ENCODE measurements around the gene GSG1L. TPM values are rescaled to one million over a fixed set of nuclear protein-coding genes. Genes with fewer than 3 reads are reported as not detected.

Gene GSG1L
- total and polyA plus RNA-seq, 2 experiments from 2014 or later: not detected

- Histone ChIP-seq H3K27ac (no peak overlapping the region), H3K27me3 (no peaks in the 10 kb centered on the region), H3K4me1 (ENCODE audit: insufficient read depth) (no peaks in the 10 kb centered on the region), H3K36me3 (replicated peaks; ENCODE audit: insufficient read depth, low read depth) (no peaks in the 10 kb centered on the region), H3K79me2 (no peaks in the 10 kb centered on the region), H3K4me3 (no peak overlapping the region), H3K4me2 (no peak overlapping the region), H4K20me1 (ENCODE audit: insufficient read depth, poor library complexity, severe bottlenecking) (no peaks in the 10 kb centered on the region), H3K9me2 (replicated peaks; ENCODE audit: insufficient read depth) (no peaks in the 10 kb centered on the region), H2AFZ (no peak overlapping the region), H3K9me3 (ENCODE audit: low read depth) (no peaks in the 10 kb centered on the region)
- DNase-seq (ENCODE audit: low spot score): no peak
- WGBS (ENCODE audit: low lambda C conversion rate, missing lambda C conversion rate): 69% methylated on average over 9 of the region's 9 CpGs
- TF ChIP-seq EZH2 (IDR thresholded peaks at IDR 0.05; ENCODE audit: borderline replicate concordance) (no peak), CTCF (IDR thresholded peaks at IDR 0.05; ENCODE audit: poor library complexity) (no peak), EZH2phosphoT487 (IDR thresholded peaks at IDR 0.05; ENCODE audit: low read depth, severe bottlenecking, unreplicated experiment) (no peak)
Observed at GRCh38 chr16:28000314-28001169, 63.0 kb downstream of the GSG1L start.

- Histone ChIP-seq H2AFZ (no peak overlapping the region), H3K27ac (no peak overlapping the region), H3K9me3 (ENCODE audit: low read depth) (no peaks in the 10 kb centered on the region), H3K79me2 (no peaks in the 10 kb centered on the region), H3K27me3 (no peaks in the 10 kb centered on the region), H3K4me1 (ENCODE audit: insufficient read depth) (no peaks in the 10 kb centered on the region), H3K4me3 (no peak overlapping the region), H3K9me2 (replicated peaks; ENCODE audit: insufficient read depth) (no peaks in the 10 kb centered on the region), H3K4me2 (no peak overlapping the region), H3K36me3 (replicated peaks; ENCODE audit: insufficient read depth, low read depth) (no peaks in the 10 kb centered on the region), H4K20me1 (ENCODE audit: insufficient read depth, poor library complexity, severe bottlenecking) (no peaks in the 10 kb centered on the region)
- no peak for DNase-seq (ENCODE audit: low spot score)
- TF ChIP-seq EZH2phosphoT487 (IDR thresholded peaks at IDR 0.05; ENCODE audit: low read depth, severe bottlenecking, unreplicated experiment) (no peak), CTCF (IDR thresholded peaks at IDR 0.05; ENCODE audit: poor library complexity) (no peak), EZH2 (IDR thresholded peaks at IDR 0.05; ENCODE audit: borderline replicate concordance) (no peak)
- WGBS (ENCODE audit: low lambda C conversion rate, missing lambda C conversion rate): 86% methylated on average over 2 of the region's 2 CpGs
Observed at GRCh38 chr16:27999687-28000086, 63.8 kb downstream of the GSG1L start.

- H3K9me2 ChIP-seq (replicated peaks; ENCODE audit: insufficient read depth): no peaks in the 10 kb centered on the region
- DNase-seq (ENCODE audit: low spot score): no peak
- H2AFZ ChIP-seq: no peak overlapping the region
- no peak overlapping the region for H3K27ac ChIP-seq
- no peaks in the 10 kb centered on the region for H3K27me3 ChIP-seq
- 70% methylated on average over 5 of the region's 5 CpGs for WGBS (ENCODE audit: low lambda C conversion rate, missing lambda C conversion rate)
- no peak overlapping the region for H3K4me2 ChIP-seq
- no peaks in the 10 kb centered on the region for H4K20me1 ChIP-seq (ENCODE audit: insufficient read depth, poor library complexity, severe bottlenecking)
- no peak overlapping the region for H3K4me3 ChIP-seq
- TF ChIP-seq EZH2phosphoT487 (IDR thresholded peaks at IDR 0.05; ENCODE audit: low read depth, severe bottlenecking, unreplicated experiment) (no peak), EZH2 (IDR thresholded peaks at IDR 0.05; ENCODE audit: borderline replicate concordance) (no peak), CTCF (IDR thresholded peaks at IDR 0.05; ENCODE audit: poor library complexity) (no peak)
- H3K36me3 ChIP-seq (replicated peaks; ENCODE audit: insufficient read depth, low read depth): no peaks in the 10 kb centered on the region
- no peaks in the 10 kb centered on the region for H3K4me1 ChIP-seq (ENCODE audit: insufficient read depth)
- H3K79me2 ChIP-seq: no peaks in the 10 kb centered on the region
- no peaks in the 10 kb centered on the region for H3K9me3 ChIP-seq (ENCODE audit: low read depth)
Observed at GRCh38 chr16:27995378-27995777, 68.1 kb downstream of the GSG1L start.
